ENCODE results near the gene ATG9B.

Gene ATG9B

DNA sequence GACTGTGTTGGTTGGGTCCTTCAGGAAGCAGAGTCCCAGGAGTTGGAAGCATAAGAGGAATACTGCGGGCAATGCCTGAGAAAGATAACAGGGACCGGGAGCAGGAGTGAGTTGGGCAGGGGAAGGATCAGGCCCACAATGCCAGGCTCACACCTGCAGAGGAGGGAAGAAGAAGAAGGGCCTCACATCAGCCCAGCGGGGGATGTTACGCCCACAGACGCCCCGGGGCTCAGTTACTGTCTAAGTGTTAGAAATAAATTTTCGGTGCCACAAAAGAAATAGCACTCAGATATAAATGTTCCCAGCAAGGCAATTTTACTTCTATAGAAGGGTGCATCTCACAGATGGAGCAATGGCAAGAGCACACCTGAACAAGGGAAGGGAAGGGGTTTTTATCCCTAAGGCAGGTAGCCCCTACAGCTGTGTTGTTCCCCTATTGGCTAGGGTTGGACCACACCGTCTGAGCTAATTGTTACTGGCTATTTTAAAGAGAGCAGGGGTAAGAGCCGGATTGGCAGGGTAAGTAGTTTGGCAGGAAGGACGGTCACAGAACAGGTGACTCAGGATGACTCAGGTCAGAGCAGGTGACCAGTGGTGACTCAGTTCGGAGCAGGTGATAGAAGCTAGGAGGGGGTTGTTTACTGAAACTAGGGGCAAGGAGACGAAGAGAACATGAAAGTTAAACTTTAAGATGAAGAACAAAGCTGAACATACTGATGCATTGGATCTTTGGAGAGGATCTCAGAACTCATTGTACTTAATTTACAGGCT lies 33.7 kb downstream of the ATG9B start, which contains the start of gene NOS3:
TSS of gene NOS3 (plus strand) at position 602 of the 771 bp plus-strand sequence. CDS start 2,787 bp downstream, outside the sequence.
- no peak for DNase-seq
- no peaks in the 10 kb centered on the region for H3K27me3 ChIP-seq
- no peak within 1 kb of the TSS for H3K4me3 ChIP-seq (ENCODE audit: low read depth, low read length)
- no peaks in the 10 kb centered on the region for H3K36me3 ChIP-seq
- H3K9me3 ChIP-seq: no peaks in the 10 kb centered on the region
- TF ChIP-seq, protein P1, sequence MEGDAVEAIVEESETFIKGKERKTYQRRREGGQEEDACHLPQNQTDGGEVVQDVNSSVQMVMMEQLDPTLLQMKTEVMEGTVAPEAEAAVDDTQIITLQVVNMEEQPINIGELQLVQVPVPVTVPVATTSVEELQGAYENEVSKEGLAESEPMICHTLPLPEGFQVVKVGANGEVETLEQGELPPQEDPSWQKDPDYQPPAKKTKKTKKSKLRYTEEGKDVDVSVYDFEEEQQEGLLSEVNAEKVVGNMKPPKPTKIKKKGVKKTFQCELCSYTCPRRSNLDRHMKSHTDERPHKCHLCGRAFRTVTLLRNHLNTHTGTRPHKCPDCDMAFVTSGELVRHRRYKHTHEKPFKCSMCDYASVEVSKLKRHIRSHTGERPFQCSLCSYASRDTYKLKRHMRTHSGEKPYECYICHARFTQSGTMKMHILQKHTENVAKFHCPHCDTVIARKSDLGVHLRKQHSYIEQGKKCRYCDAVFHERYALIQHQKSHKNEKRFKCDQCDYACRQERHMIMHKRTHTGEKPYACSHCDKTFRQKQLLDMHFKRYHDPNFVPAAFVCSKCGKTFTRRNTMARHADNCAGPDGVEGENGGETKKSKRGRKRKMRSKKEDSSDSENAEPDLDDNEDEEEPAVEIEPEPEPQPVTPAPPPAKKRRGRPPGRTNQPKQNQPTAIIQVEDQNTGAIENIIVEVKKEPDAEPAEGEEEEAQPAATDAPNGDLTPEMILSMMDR (IDR thresholded peaks at IDR 0.05; ENCODE audit: low read depth, low read length): no peak
- H3K4me1 ChIP-seq: peaks cover 19% of the 10 kb centered on the region

GRCh38 chr7:150989456-150989855 lies 34.8 kb downstream of the ATG9B start:
- Histone ChIP-seq H3K9me3 (no peaks in the 10 kb centered on the region), H3K4me3 (ENCODE audit: low read depth, low read length) (no peak overlapping the region), H3K4me1 (peaks cover 14% of the 10 kb centered on the region), H3K36me3 (no peaks in the 10 kb centered on the region), H3K27me3 (no peaks in the 10 kb centered on the region)
- TF ChIP-seq, protein P1 (IDR thresholded peaks at IDR 0.05; ENCODE audit: low read depth, low read length): no peak
- no peak for DNase-seq

DNA sequence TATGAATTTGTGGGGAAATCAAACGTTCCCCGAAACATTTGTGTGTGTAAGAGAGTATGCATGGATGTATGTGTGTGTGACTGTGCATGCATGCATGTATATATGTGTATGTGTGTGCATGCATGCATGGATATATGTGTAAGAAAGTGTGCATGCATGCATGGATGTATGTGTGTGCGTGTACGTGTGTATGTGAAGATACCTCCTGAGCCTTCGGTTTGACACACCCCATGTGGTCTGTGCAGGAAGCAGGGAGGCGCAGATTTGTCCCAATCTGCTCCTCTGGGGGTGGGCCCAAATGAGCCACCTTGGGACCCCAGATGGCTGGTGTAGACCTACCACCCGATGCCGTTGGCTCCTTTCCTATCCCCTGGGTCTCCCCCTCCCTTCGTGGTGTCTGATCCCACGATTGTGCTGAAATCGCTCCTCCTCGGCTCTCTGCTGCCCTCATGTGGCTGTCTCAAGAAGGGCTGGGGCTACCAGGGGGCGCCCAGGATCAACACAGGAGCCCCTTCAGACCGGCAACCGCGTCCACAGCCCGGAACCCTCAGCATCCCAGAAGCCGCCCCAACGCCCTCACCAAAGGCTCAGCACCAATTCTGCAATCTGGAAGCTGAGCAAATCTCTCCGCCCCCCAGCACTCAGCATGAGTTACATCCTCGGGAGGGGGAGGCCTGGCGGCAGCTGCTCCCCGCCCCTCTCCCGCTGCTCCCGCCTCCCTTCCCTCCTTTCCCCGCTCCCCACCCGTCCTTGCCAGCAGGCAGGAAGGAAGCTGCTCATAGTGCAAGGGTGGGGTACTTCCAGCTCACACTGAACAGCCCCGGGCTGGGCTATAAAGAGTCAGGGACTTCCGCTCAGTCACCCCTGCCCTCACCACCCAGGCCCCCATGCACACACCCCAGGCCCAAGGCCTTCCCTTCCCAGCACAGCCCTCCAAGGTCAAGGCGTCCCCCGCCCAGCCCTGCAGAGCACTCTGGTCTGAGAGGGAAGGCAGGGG lies 35.8 kb downstream of the ATG9B start:
- peak overlapping the region; percentile 46 for H3K4me3 ChIP-seq (ENCODE audit: low read depth, low read length)
- DNase-seq: peak; percentile 88
- TF ChIP-seq, protein P1 (IDR thresholded peaks at IDR 0.05; ENCODE audit: low read depth, low read length): peak; percentile 95
- H3K36me3 ChIP-seq: no peaks in the 10 kb centered on the region
- H3K4me1 ChIP-seq: peaks cover 12% of the 10 kb centered on the region
- H3K27me3 ChIP-seq: no peaks in the 10 kb centered on the region
- no peaks in the 10 kb centered on the region for H3K9me3 ChIP-seq

GRCh38 chr7:150986556-150986955 lies 37.7 kb downstream of the ATG9B start:
- Histone ChIP-seq H3K4me1 (peaks cover 16% of the 10 kb centered on the region), H3K27me3 (no peaks in the 10 kb centered on the region), H3K9me3 (no peaks in the 10 kb centered on the region), H3K36me3 (no peaks in the 10 kb centered on the region), H3K4me3 (ENCODE audit: low read depth, low read length) (no peak overlapping the region)
- TF ChIP-seq, protein P1 (IDR thresholded peaks at IDR 0.05; ENCODE audit: low read depth, low read length): no peak
- no peak for DNase-seq

DNA sequence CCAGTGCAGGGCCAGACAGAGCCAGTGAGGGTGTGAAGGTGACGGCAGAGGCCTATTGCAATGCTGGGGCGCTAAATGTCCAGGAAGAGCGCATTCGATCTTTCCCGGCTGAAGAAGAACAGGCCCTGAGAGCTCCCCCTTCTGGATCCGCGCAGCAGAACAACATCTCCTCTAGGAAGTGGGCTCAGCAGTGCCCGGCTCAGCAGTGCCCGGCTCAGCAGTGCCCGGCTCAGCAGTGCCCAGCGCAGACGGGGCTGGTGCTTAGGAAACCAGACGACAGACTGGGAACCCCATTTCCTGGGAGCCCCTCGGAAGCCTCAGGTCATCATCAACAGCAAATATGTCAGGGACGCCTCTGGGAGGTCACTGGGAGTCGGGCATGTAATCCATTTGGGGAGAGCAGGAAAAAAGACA lies 38.2 kb downstream of the ATG9B start:
- DNase-seq: peak; percentile 84

More for the DNA sequence above, 38.2 kb downstream of the ATG9B start:
- Histone ChIP-seq H3K9me3 (no peaks in the 10 kb centered on the region), H3K36me3 (no peaks in the 10 kb centered on the region), H3K4me3 (ENCODE audit: low read depth, low read length) (no peak overlapping the region), H3K27me3 (no peaks in the 10 kb centered on the region), H3K4me1 (peaks cover 19% of the 10 kb centered on the region)
- TF ChIP-seq, protein P1 (IDR thresholded peaks at IDR 0.05; ENCODE audit: low read depth, low read length): peak; percentile 88

Measured in BE2C (cell line).